ENCODE results near the gene DST. TPM values are rescaled to one million over a fixed set of nuclear protein-coding genes. Genes with fewer than 3 reads are reported as not detected.
"Not testable (repeated sequence)": the region's sequence is repeated elsewhere in the genome, so short reads cannot be mapped to it uniquely, and the experiment has no call there.

The DST gene
- polyA plus RNA-seq, 3 donors: 1.1 to 7.4 (median 3.2) TPM

DNA sequence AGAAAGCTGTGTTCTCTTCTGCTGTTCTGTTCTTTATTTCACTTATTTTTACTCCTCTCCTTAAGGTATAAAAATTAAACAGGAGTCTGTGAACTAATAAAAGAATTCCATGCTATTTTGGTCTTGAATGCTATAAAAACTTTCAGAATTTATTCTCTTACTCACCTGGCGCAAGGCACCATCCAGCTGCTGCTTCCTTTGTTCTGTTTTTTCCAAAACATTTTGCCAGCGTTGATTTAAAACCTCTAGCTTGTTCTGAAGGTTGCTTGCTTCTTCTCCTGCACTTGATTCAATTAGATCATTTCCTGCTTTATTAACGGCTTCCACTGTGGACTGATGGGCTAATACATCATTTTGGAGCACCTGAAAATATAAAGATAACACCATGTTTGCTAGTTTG lies 145.0 kb downstream of the DST start:
- no peak overlapping the region for H3K4me3 Mint-ChIP-seq
- no CpG with 5 or more reads among the region's 3 CpGs for WGBS (ENCODE audit: insufficient coverage)
- Histone ChIP-seq H3K9ac (ENCODE audit: insufficient read depth, low read length, poor library complexity, severe bottlenecking) (no peak overlapping the region), H2AFZ (ENCODE audit: insufficient read depth, low read depth, low read length, poor library complexity, severe bottlenecking) (no peak overlapping the region), H3K79me2 (ENCODE audit: insufficient read depth, low read length) (no peaks in the 10 kb centered on the region), H3K4me2 (replicated peaks; ENCODE audit: extremely low read depth, low read length, poor library complexity, severe bottlenecking) (no peak overlapping the region), H3K4me1 (ENCODE audit: control insufficient read depth in 1 of 2, insufficient read depth in 2 of 2, low read length in 2 of 2) (no peaks in the 10 kb centered on the region), H3K36me3 (replicated peaks in 1 of 2; ENCODE audit: control insufficient read depth in 1 of 2, insufficient read depth in 2 of 2, low read length in 2 of 2) (peaks cover 18 to 21% of the 10 kb centered on the region in 2 donors), H3K4me3 (replicated peaks in 1 of 3; ENCODE audit: low read depth in 2 of 3, low read length in 3 of 3) (no peak overlapping the region), H3K27me3 (ENCODE audit: control insufficient read depth in 2 of 2, insufficient read depth in 2 of 2, low read length in 2 of 2) (no peaks in the 10 kb centered on the region), H4K20me1 (ENCODE audit: insufficient read depth, low read length) (no peaks in the 10 kb centered on the region), H3K9me3 (replicated peaks in 1 of 2; ENCODE audit: control insufficient read depth in 1 of 2, insufficient read depth in 1 of 2, low read length in 2 of 2) (no peaks in the 10 kb centered on the region), H3K27ac (ENCODE audit: low read depth in 1 of 2, low read length in 2 of 2) (no peak overlapping the region)
- no peaks in the 10 kb centered on the region for H3K9me3 Mint-ChIP-seq
- intact Hi-C loops (cut with micrococcal nuclease): no loop called here
- no peak for TF ChIP-seq CTCF (IDR thresholded peaks at IDR 0.05)
- peaks cover 30 to 31% of the 10 kb centered on the region in 2 donors for H3K36me3 Mint-ChIP-seq
- H3K27me3 Mint-ChIP-seq (ENCODE audit: low read depth in 3 of 3): no peaks in the 10 kb centered on the region
- no peaks in the 10 kb centered on the region for H3K4me1 Mint-ChIP-seq
- no peak for DNase-seq
- no peak overlapping the region for H3K27ac Mint-ChIP-seq

GRCh38 chr6:56497240-56497639 lies 145.4 kb downstream of the DST start:
- TF ChIP-seq CTCF (IDR thresholded peaks at IDR 0.05): no peak
- Histone ChIP-seq H3K4me1 (ENCODE audit: control insufficient read depth in 1 of 2, insufficient read depth in 2 of 2, low read length in 2 of 2) (no peaks in the 10 kb centered on the region), H3K9me3 (replicated peaks in 1 of 2; ENCODE audit: control insufficient read depth in 1 of 2, insufficient read depth in 1 of 2, low read length in 2 of 2) (no peaks in the 10 kb centered on the region), H3K36me3 (replicated peaks in 1 of 2; ENCODE audit: control insufficient read depth in 1 of 2, insufficient read depth in 2 of 2, low read length in 2 of 2) (peaks cover 22 to 25% of the 10 kb centered on the region in 2 donors), H3K27ac (ENCODE audit: low read depth in 1 of 2, low read length in 2 of 2) (no peak overlapping the region), H2AFZ (ENCODE audit: insufficient read depth, low read depth, low read length, poor library complexity, severe bottlenecking) (no peak overlapping the region), H3K27me3 (ENCODE audit: control insufficient read depth in 2 of 2, insufficient read depth in 2 of 2, low read length in 2 of 2) (no peaks in the 10 kb centered on the region), H3K79me2 (ENCODE audit: insufficient read depth, low read length) (no peaks in the 10 kb centered on the region), H3K4me2 (replicated peaks; ENCODE audit: extremely low read depth, low read length, poor library complexity, severe bottlenecking) (no peak overlapping the region), H3K9ac (ENCODE audit: insufficient read depth, low read length, poor library complexity, severe bottlenecking) (no peak overlapping the region), H4K20me1 (ENCODE audit: insufficient read depth, low read length) (no peaks in the 10 kb centered on the region), H3K4me3 (replicated peaks in 1 of 3; ENCODE audit: low read depth in 2 of 3, low read length in 3 of 3) (no peak overlapping the region)
- intact Hi-C loops (cut with micrococcal nuclease): no loop called here
- Mint-ChIP-seq H3K27ac (no peak overlapping the region), H3K9me3 (no peaks in the 10 kb centered on the region), H3K4me3 (no peak overlapping the region), H3K27me3 (ENCODE audit: low read depth in 3 of 3) (no peaks in the 10 kb centered on the region), H3K36me3 (peaks cover 34 to 35% of the 10 kb centered on the region in 2 donors), H3K4me1 (no peaks in the 10 kb centered on the region)
- no peak for DNase-seq
- WGBS (ENCODE audit: insufficient coverage): 100% methylated on average over 2 of the region's 7 CpGs

- no CpG with 5 or more reads among the region's 1 CpG for WGBS (ENCODE audit: insufficient coverage)
These were observed 146.0 kb downstream of the DST start for GRCh38 chr6:56496650-56497049.

More at GRCh38 chr6:56496650-56497049, 146.0 kb downstream of the DST start:
- H3K9me3 Mint-ChIP-seq; H3K9ac ChIP-seq (ENCODE audit: insufficient read depth, low read length, poor library complexity, severe bottlenecking); H3K4me1 Mint-ChIP-seq; H3K27me3 ChIP-seq (ENCODE audit: control insufficient read depth in 2 of 2, insufficient read depth in 2 of 2, low read length in 2 of 2); H3K9me3 ChIP-seq (replicated peaks in 1 of 2; ENCODE audit: control insufficient read depth in 1 of 2, insufficient read depth in 1 of 2, low read length in 2 of 2); DNase-seq; H3K27ac Mint-ChIP-seq; intact Hi-C loops (cut with micrococcal nuclease); H2AFZ ChIP-seq (ENCODE audit: insufficient read depth, low read depth, low read length, poor library complexity, severe bottlenecking); H3K27ac ChIP-seq (ENCODE audit: low read depth in 1 of 2, low read length in 2 of 2); H3K27me3 Mint-ChIP-seq (ENCODE audit: low read depth in 3 of 3); H3K4me3 Mint-ChIP-seq; H3K4me1 ChIP-seq (ENCODE audit: control insufficient read depth in 1 of 2, insufficient read depth in 2 of 2, low read length in 2 of 2); H3K79me2 ChIP-seq (ENCODE audit: insufficient read depth, low read length); H3K4me3 ChIP-seq (replicated peaks in 1 of 3; ENCODE audit: low read depth in 2 of 3, low read length in 3 of 3); H3K4me2 ChIP-seq (replicated peaks; ENCODE audit: extremely low read depth, low read length, poor library complexity, severe bottlenecking); H4K20me1 ChIP-seq (ENCODE audit: insufficient read depth, low read length): not testable (repeated sequence)
- peaks cover 28 to 31% of the 10 kb centered on the region in 2 donors for H3K36me3 ChIP-seq (replicated peaks in 1 of 2; ENCODE audit: control insufficient read depth in 1 of 2, insufficient read depth in 2 of 2, low read length in 2 of 2)
- peaks cover 40 to 41% of the 10 kb centered on the region in 2 donors for H3K36me3 Mint-ChIP-seq

All from CD14-positive monocyte (primary cell).